Activated CD4-positive, alpha-beta T cell treated with anti-CD3 and anti-CD28 coated beads for 4 hours (primary cell): ENCODE measurements around the gene TRAPPC4.
"Not testable (repeated sequence)": the region's sequence is repeated elsewhere in the genome, so short reads cannot be mapped to it uniquely, and the experiment has no call there.

ENCODE experiments used
- DNase-seq, 2 donors: peaks; one replicate each; pipeline ENCODE4 v3.0.0-alpha.2; 2020

Gene TRAPPC4

DNA sequence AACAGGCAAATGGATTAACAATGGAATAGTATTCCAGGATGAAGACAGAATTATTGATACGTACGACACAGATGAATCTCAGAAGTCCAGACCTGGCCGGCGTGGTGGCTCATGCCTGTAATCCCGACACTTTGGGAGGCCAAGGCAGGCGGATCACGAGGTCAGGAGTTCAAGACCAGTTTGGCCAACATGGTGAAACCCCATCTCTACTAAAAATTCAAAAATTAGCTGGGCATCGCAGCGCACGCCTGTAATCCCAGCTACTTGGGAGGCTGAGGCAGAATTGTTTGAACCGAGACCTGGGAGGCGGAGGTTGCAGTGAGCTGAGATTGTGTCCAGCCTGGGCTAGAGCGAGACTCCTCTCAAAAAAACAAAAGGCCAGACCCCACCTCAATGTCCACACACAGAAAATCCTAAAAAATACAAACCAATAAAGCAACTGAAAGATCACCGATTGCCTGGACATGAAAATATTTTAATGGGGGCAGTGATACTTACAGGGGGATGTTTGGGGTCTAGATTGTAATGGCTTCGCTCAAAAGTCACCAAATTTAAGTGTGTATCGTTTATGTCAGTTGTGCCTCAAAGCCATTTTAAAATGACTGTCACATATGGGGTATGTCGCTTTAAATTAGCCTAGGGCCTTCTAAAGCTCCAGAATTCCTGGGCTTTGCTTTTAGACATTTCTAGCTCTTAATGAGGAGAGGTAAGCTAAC lies 4.2 kb upstream of the TRAPPC4 start:
- DNase-seq: no peak

DNA sequence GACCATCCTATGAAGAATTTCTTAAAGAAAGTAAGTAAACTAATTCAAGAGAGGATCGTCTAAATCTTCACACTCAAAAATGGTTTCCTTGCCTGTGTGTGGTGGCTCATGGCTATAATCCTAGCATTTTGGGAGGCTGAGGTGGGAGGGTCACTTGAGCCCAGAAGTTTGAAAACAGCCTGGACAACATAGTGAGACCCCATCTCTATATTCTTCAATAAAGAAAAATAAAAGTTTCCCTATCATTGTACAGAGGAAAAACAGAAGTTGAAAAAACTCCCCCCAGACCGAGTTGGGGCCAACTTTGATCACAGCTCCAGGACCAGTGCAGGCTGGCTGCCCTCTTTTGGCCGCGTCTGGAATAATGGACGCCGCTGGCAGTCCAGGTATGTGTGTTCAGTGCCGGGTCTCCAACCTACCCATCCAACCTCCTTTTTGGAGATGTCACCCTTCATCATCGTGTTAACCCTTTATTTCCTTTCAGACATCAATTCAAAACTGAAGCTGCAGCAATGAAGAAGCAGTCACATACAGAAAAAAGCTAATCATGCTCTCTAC lies 3.4 kb upstream of the TRAPPC4 start:
- DNase-seq: no peak

DNA sequence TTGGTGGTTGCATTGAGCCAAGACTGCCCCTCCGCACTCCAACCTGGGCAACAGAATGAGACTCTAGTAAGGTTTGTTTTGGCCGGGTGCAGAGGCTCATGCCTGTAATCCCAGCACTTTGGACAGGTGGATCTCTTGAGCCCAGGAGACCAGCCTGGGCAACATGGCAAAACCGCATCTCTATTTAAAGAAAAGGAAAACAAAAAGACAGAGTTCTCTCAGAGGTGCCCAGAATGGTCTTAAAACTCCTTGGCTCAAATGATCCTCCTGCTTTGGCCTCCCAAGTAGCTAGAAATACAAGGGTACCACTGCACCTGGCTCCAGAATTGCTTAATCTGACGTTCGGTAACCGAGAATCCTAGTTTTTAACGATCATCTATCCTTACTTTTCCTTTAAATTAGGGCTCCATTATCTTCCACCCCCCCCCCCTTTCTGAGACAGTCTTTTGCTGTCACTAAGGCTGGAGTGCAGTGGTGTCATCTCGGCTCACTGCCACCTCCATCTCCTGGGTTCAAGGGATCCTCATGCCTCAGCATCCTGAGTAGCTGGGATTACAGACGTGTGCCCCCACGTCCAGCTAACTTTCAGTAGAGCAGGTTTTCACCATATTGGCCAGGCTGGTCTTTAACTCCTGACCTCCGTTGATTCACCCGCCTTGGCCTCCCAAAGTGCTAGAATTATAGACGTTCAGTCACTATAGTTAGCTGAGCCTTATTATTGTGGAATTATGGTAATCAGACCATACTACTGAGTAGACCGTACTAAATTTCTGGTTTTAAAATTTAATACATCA lies 2.2 kb upstream of the TRAPPC4 start:
- DNase-seq: no peak

DNA sequence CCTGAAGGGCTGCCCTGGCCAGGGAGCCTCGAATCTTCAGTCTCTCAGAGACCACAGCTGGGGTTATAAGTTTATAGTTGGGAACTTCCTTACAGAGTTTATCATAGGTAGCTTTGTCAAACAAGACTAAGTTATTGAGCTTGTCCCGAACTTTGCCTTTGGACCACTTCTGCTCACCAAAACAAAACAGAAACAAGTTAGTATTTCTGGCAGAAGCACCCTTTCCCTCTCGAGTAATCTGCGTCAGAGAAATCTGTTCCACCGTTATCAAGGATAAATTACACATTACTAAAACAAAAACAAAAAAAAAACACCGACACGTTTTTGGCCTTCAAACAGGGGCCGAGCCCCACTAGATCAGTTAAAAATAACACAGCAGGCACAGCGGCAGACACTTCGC lies 1.2 kb upstream of the TRAPPC4 start:
- not testable (repeated sequence) for DNase-seq

DNA sequence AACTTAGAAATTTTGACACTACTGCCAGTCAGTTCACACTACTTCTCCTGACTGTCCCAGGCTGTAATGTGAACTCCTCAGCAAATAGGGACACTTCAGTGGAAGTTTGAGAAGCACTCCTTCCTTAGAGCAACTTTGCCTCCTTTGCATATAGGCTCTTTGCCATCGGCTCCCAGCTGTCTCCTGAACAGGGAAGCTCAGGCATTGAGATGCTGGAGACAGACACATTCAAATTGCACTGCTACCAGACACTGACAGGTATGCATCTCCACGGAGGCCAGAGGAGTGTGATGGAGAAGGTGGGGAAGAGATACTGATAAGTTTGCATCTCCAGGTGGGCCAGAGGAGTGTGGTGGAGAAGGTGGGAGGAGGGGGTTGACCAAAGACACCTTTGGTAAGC lies 1.4 kb downstream of the TRAPPC4 start:
- DNase-seq: no peak

DNA sequence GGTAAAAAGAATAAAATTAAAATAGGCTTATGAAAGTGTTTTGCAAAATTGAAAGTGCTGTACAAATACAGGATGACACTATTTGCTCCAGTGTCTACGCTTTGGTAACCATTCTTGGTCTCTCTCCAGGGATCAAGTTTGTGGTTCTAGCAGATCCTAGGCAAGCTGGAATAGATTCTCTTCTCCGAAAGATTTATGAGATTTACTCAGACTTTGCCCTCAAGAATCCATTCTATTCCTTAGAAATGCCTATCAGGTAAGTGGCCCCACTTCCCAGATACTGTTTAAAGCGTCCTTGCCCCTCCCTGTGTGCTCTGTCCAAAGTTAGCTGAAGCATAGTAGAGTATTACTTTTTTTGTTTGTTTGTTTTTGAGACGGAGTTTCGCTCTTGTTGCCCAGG lies 3.1 kb downstream of the TRAPPC4 start:
- DNase-seq: no peak

DNA sequence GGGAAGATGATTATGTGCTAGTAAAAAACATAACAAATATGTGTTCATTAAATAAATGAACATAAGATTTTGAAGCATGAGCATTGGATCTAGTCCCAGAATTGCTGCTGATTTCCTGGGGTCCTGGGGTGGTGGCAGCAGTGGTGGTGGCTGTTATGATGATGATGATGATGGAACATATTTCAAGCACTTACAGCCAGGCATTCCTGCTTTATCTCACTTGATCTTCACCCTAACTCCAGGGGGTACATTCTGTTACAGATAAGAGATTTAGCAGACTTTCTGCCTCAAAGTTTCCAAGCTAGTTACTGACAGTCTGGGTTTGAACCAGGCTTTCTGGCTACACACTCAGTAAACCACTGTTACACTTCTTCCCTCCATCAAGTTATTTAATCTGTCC lies 5.2 kb downstream of the TRAPPC4 start:
- no peak for DNase-seq

DNA sequence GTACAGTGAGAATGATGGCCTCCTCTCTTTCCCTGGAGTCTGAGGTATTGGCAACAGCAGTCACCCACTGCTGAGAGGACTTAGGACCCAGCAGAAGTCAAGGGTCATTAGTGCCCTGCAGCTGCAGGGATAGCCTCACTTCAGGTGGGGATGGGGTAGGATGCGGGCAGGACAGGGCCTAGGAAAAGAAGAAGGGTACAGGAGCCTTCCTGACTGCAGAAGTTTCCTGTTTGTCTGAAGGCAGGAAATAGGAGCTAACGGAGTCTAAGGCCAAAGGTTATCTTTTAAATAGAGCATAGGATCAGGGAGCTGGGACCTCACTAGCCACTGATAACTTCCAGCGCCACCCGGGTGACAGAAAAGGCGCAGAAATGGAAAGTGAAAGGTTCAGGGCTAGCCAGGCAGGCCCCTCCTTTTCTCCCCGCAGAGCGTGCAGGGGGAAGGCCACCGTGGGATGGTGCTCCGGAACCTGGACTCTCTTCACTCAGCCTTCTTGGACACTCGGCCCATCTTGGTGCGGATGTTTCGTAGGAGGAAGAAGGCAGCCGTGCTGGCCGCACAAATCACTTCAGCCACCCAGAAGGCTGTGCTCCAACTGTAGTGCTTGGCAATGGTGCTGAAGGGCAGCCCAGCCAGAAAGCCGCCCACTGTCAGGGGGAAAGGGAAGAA lies 6.0 kb downstream of the TRAPPC4 start:
- no peak for DNase-seq

DNA sequence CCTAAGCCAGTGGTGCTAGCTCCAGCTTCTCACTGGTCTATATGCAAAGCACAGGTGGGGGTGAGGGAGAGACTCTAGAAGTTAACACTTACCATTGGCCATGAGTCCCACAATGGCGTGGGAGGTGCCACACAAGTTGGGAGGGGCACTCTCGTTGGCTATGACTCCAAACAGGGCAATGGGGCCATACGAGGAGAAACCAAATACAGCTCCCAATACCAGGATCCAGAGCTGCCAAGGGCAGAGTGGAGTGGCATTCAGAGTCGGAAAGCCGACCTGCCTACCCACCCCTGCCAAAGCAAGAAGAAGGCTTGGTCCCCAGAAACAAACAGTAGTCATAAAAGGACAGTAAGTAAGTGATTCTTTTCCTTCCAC lies 6.5 kb downstream of the TRAPPC4 start:
- no peak for DNase-seq

DNA sequence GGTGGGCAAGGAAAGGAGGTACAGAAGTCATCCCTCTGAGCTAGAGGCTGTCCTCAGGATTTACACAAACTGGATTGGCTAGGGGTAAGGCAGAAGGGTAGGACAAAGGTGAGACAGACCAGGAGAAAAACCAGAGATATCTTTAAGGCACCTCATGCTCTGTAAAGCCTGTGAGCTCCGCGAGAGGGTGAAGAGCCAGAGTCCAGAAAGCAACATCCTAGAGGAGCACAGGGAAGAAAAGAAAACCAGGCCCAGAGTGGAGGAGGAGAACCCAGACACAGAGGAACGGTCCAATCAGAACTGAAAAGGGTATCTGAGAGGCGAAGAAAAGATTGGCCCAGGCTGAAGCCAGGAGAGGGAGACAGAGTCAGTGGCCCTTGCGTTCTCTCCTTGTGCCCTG lies 7.0 kb downstream of the TRAPPC4 start:
- DNase-seq: no peak

DNA sequence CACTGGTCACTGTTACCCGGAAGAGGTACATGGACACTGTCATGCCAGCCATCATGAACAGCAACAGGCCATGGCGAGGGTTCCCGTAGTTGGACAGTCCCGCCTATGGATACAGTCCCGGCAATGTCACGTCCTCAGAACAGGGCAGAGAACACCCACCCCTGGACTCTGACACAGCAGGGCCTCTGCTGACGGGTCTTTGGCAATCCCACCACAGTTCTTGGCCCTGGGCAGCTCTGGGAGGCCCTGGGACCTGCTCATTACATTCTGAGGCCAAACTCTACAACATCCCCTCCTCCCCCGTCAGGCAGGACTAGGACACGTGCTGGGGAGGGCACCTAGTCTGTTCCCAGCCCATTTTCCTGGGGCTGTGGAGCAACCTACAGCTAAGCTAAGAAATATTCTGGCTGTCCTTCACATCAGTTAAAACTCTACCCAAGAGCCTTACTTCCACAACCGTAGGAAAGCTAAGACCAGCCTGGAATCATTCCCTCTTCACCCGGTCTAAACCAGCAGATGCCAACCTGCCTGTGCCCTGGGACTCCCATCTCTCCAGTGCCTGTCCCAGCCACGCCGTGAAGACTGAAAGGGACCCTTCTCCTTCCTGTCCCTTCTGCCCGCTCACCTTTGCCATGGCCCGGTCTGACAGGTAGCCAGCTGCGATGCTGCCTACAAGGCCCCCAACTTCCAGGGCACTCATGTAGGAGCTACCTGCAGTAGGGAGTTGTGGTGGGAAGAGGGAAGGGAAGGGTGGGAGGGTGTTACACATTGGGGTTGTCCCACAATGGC lies 7.6 kb downstream of the TRAPPC4 start:
- no peak for DNase-seq

DNA sequence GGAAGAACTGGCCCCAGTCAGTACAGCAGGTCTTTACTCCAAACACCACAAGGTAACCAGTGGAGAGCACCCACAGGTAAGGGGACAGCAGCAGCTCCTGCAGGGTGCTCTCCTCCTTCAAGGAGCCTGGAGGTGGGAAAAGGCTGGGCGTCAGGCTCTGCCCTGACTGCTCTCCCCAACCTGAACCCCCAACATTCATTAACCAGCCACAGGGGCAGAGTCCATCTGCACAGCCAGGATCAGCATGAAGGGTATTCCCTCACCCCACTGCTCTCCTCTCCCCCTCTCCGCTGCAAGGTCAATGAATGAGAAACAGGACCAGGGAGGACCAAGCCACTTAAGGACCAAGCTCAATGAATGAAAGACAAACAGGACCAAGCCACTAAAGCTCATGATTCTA lies 8.4 kb downstream of the TRAPPC4 start:
- DNase-seq: no peak

DNA sequence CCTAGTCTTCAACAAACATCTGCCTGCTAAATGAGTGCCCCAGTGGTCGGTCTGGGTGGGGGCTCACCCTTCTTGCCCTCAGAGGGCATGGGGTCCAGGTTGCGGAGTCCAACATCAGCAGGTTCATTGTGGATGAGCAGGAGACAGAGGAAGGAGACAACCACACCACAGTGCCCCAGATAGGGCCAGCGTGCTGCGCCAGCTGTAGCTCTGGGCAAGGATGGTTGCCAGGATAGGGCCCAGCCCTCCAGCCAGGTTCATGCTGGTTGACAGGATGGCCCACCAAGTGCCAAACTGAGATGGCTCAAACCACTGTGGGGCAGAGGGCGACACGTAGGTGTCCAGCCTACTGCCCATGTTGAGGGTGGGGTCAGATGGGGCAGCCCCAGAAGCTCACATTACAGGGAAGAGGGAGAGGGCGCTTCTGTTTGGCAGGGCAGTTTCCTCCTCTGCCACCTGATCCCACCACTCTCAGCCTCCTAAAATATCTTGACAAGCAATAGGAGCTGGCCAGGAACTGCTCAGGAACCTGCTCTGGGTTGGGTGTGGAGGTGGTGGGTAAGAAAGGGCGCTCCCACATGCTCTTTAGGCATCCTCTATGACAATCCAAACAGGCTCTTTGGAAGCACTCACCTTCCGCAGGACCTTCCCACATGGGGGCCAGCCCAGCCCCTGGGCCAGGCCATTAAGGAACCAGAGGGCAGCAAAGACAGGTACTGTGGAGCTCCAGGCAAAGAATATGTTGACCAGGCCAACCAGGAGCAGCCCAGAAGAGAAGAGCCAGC lies 9.2 kb downstream of the TRAPPC4 start:
- DNase-seq: no peak

DNA sequence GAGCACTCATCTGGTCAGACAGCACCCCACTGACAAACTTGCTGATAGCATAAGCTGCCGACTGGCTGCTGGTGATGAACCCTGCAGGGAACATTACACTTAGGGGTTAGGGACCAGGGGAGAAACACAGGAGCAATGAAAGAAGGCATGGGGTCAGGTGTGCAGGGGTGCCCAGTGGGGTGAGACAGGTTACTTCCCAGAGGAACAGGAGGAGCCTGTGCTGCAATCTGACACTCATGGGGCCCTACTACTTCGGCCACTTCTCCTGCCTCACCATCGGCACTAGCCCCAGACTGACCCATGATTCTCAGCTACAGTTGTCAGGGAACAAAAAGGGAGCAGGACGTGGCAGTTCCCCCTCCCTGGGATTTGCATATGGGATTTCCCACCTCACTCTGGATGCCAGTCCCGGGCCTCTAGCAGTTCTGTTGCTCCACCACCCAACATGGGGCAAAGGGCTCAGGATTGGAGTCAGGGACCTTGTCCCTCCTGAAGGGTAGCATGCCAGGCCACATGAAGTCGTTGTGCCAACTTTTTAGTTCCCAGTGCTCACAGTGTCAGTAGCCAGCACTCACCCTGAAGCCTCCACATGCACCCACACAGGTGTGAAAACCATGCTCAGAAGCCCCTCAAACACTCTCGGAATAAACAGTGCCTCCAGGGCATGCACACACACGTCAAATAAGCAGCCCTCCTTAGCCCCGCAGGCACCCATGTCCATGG lies 9.9 kb downstream of the TRAPPC4 start:
- DNase-seq: no peak

DNA sequence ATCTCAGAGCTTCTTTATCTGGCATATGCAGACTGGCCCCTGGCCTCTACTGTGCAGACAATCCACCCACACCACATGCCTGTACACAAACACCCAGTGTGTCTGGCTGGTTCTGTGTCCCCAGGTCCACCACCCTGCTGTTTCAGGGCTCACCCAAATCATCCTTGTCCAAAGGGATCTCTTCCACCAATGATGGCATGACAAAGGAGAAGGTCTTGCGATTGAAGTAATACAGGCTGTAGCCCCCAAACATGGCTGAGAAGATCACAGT lies 10.4 kb downstream of the TRAPPC4 start:
- no peak for DNase-seq

DNA sequence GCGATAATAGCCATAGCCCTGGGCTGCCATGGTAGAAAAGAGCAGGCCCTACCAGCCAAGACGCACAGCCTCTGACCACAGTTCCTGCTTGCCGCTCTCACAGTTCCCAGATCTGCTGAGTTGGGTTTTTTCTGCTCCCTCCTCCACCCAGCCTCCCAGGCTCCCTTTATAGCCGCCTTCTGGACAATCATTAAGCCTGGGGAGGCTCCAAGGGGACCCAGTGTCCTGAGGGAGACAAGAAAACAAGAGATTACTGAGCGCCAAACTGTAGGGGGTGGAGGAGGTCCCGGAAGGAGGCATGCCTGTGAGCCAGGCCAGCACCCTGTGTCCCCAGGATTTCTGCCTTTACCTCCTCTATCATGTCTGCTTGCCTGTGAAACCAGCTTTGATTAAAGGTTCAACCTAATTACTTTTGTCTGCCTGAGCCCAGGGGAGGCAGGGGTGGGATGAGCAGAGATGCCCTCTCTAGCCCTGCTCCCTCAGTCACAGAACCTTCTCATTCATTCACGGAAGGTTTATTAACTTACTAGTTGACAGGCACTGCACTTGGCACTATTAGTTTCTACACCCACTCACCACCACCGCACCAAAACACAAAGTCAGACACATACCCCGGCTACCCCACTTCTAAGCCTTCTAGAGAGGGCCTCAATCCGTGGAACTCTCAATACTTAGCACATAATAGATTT lies 10.9 kb downstream of the TRAPPC4 start:
- DNase-seq: peak; percentile 43 to 45

DNA sequence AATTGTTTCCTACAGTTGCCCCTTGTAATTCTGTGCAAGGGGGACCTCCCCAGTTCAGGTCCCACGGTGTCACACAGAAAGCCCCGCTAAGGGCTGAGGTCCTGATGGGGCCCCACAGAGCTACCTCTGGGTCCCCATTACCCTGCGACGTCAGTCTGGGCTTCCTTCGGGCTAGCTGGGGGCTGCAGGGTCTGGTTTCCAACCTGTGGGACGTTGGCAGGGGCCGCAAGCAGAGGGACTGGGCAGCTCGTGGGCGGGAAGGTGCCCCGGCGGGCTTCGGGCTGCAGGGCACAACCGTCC lies 11.4 kb downstream of the TRAPPC4 start:
- DNase-seq: peak in 1 of 2 donors; percentile 17

DNA sequence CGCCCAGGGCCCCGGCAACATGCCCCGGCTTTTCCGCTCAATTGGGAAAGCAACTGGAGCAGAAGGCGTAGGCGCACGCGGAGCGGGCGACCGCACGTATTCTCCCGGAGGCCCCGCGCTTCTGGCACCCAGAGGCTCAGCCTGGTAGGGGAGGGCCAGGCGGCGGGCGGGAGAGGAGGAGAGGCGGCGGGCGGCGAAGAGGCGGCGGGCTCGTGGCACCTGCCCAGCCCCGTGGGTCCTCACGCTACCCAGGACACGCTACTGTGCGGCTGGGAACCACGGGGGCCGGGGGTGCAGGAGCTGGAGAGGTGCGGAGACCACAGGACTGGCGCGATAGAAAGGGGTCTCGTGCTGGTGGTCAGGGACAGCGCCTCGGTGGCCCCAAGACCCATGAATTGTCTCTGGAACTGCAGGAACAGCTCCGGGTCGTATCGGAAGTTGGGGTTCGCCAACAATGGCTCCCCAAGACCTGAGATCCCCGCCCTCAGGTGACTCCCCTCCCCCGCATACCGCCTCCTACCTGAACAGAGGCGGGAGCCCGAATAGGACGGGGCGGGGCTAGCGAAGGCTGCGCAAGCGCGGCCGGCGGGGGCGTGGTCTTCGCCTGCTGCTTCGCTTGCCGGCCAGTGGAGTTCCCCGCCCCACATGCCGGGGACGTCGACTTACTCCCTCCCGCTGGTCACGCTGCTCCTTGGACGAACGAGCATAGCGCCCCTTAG lies 11.9 kb downstream of the TRAPPC4 start, which contains the start of gene SLC37A4:
SLC37A4 (minus strand) TSS at position 549 of the 719 bp plus-strand sequence.
- peak; percentile 97 to 99 for DNase-seq

DNA sequence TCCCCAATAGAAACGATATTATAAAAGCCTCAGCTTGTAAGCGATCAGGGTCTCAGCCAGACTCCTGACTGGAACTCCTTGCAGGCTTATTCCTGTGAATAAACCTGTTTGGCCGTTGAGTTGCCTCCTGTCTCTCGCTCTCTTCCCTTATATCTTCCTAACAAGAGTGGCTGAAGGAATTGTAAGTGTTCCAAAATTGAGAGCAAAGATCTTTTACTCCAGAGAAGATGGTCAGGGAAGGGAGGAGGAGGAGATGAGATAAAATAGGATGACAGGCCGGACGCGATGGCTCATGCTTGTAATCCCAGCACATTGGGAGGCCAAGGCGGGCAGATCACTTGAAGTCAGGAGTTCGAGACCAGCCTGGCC lies 13.3 kb downstream of the TRAPPC4 start:
- DNase-seq: no peak

DNA sequence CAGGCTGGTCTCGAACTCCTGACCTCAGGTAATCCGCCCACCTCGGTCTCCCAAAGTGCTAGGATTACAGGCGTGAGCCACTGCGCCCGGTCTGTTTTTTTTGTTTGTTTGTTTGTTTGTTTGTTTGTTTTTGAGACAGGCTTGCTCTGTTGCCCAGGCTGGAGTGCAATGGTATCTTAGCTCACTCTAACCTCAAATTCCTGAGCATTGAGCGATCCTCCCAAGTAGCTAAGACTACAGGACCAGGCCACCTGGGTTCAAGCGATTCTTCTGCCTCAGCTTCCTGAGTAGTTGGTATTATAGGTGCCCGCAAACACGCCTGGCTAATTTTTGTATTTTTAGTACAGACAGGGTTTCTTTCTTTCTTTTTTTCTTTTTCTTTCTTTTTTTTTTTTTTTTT lies 14.9 kb downstream of the TRAPPC4 start:
- not testable (repeated sequence) for DNase-seq
